Keratinocyte (primary cell): Measurements from ENCODE around the gene CACNA1B.

Experiments used
- EZH2 ChIP-seq: IDR thresholded peaks from one replicate; pipeline ENCODE4 v1.6.1; 2012; ENCODE audit warnings: inconsistent platforms, mild to moderate bottlenecking, low read length, moderate library complexity
- TF ChIP-seq, protein P1 (sequence below), 3 experiments: IDR thresholded peaks in 1 of 3; conservative IDR thresholded peaks in 1 of 3; optimal IDR thresholded peaks in 1 of 3; 2 replicates in 2 of 3; 3 replicates in 1 of 3; pipeline versions ENCODE3 to v1.5.1; 2011; ENCODE audit warnings: low read length in 3 of 3, mild to moderate bottlenecking in 3 of 3, moderate library complexity in 2 of 3, control low read depth in 1 of 3, inconsistent platforms in 1 of 3; ENCODE audit not compliant: insufficient read depth in 2 of 3; ENCODE audit errors: extremely low read depth in 1 of 3

DNA sequence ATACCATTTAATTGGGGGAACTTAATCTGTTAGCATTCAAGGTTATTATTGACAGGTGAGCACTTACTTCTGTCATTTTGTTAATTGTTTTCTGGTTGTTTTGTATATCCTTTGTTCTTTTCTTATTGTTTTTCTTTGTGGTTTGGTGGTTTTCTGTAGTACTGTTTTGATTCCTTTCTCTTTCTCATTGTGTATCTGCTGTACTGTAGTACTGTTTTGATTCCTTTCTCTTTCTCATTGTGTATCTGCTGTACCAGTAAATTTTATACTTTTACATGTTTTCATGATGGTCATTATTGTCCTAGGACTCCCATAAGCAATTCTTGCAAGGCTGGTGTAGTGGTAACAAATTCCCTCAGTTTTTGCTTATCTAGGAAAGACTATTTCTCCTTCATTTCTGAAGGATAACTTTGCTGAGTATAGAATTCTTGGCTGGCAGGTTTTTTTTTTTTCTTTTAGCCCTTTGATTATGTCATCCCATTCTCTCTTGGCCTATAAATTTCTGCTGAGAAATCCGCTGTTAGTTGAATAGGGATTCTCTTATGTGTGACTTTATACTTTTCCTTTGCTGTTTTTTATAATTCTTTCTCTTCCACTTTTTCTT lies 24.1 kb upstream of the CACNA1B start:
- TF ChIP-seq, protein P1, sequence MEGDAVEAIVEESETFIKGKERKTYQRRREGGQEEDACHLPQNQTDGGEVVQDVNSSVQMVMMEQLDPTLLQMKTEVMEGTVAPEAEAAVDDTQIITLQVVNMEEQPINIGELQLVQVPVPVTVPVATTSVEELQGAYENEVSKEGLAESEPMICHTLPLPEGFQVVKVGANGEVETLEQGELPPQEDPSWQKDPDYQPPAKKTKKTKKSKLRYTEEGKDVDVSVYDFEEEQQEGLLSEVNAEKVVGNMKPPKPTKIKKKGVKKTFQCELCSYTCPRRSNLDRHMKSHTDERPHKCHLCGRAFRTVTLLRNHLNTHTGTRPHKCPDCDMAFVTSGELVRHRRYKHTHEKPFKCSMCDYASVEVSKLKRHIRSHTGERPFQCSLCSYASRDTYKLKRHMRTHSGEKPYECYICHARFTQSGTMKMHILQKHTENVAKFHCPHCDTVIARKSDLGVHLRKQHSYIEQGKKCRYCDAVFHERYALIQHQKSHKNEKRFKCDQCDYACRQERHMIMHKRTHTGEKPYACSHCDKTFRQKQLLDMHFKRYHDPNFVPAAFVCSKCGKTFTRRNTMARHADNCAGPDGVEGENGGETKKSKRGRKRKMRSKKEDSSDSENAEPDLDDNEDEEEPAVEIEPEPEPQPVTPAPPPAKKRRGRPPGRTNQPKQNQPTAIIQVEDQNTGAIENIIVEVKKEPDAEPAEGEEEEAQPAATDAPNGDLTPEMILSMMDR (optimal IDR thresholded peaks at IDR 0.05 in 1 of 3, IDR thresholded peaks at IDR 0.05 in 1 of 3, conservative IDR thresholded peaks at IDR 0.05 in 1 of 3; ENCODE audit: extremely low read depth in 1 of 3, insufficient read depth in 2 of 3, low read length in 3 of 3): no peak
- TF ChIP-seq EZH2: no peak
